Fibroblast of skin of right quadriceps (primary cell): ENCODE measurements around the gene SLC6A16.

Source experiments
- DNase-seq: peaks from one replicate; pipeline ENCODE4 v3.0.0-alpha.2; 2013

SLC6A16 gene

GRCh38 chr19:49264258-49264657, 60.7 kb downstream of the SLC6A16 start:
- no peak for DNase-seq

- no peak for DNase-seq
Measured at GRCh38 chr19:49261602-49262001, 63.4 kb downstream of the SLC6A16 start.

GRCh38 chr19:49256691-49257090, 68.3 kb downstream of the SLC6A16 start:
- DNase-seq = no peak

- DNase-seq = no peak
Measured at GRCh38 chr19:49255674-49256073, 69.3 kb downstream of the SLC6A16 start.

- no peak for DNase-seq
Measured at GRCh38 chr19:49249933-49250332, 75.1 kb downstream of the SLC6A16 start.

GRCh38 chr19:49247676-49248075, 77.3 kb downstream of the SLC6A16 start:
- DNase-seq = no peak

GRCh38 chr19:49244256-49244655, 80.7 kb downstream of the SLC6A16 start:
- DNase-seq = no peak

- no peak for DNase-seq
Measured at GRCh38 chr19:49243726-49244125, 81.3 kb downstream of the SLC6A16 start.

- DNase-seq = no peak
Measured at GRCh38 chr19:49243129-49243528, 81.9 kb downstream of the SLC6A16 start.

- DNase-seq = no peak
Measured at GRCh38 chr19:49241769-49242168, 83.2 kb downstream of the SLC6A16 start.
